ENCODE measurements around the gene CCDC152.

The CCDC152 gene

DNA sequence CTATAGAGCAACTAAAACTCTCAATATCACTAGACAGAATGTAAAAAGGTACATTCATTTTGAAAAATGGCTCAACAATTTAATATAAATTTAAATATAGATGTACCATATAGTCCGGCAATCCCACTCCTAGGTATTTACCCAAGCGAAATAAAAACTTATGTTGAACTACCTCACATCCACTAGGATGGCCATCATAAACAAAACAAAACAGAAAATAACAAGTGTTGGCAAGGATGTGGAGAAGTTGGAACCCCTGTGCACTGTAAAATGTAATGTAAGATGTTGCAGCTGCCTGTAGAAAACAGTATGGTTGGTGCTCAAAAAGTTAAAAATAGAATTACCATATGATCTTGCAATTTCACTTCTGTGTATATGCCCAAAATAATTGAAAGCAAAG, 91.9 kb downstream of the CCDC152 start:
- TF ChIP-seq, protein P1, sequence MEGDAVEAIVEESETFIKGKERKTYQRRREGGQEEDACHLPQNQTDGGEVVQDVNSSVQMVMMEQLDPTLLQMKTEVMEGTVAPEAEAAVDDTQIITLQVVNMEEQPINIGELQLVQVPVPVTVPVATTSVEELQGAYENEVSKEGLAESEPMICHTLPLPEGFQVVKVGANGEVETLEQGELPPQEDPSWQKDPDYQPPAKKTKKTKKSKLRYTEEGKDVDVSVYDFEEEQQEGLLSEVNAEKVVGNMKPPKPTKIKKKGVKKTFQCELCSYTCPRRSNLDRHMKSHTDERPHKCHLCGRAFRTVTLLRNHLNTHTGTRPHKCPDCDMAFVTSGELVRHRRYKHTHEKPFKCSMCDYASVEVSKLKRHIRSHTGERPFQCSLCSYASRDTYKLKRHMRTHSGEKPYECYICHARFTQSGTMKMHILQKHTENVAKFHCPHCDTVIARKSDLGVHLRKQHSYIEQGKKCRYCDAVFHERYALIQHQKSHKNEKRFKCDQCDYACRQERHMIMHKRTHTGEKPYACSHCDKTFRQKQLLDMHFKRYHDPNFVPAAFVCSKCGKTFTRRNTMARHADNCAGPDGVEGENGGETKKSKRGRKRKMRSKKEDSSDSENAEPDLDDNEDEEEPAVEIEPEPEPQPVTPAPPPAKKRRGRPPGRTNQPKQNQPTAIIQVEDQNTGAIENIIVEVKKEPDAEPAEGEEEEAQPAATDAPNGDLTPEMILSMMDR (IDR thresholded peaks at IDR 0.05; ENCODE audit: low read length, missing control alignments): no peak
- no peak overlapping the region for H3K4me3 ChIP-seq (replicated peaks; ENCODE audit: low read depth, low read length)
- no peak for DNase-seq (ENCODE audit: low read depth)

DNA sequence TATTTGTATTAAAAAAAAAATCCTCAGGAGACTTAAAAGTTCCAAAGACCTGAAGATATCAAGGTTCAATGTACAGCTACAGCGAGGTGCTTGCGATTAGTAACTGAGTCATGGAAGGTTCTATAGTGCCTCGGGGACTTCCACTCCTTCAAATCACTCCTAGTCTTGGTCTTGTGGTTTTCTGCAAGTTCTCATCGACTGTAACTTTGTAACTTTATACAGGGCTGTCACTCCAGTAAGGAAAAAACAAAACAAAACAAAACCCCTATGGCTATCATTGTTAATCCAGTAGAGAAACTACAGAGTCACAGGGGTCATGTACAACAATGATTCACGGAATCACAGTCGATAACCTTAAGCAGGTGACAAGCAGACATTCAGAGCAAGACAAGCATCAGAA, 94.9 kb downstream of the CCDC152 start:
- no peak for DNase-seq (ENCODE audit: low read depth)
- H3K4me3 ChIP-seq (replicated peaks; ENCODE audit: low read depth, low read length): no peak overlapping the region
- TF ChIP-seq, protein P1 (IDR thresholded peaks at IDR 0.05; ENCODE audit: low read length, missing control alignments): no peak

All from fibroblast of pulmonary artery (primary cell).